Epidermal melanocyte (primary cell): Measurements from ENCODE around the gene PEX11G.
"Not testable (repeated sequence)": the region's sequence is repeated elsewhere in the genome, so short reads cannot be mapped to it uniquely, and the experiment has no call there.

Experiments used
- DNase-seq: peaks from one replicate; pipeline ENCODE4 v3.0.0; 2011; ENCODE audit warnings: low spot score; ENCODE audit not compliant: insufficient read length

The PEX11G gene

DNA sequence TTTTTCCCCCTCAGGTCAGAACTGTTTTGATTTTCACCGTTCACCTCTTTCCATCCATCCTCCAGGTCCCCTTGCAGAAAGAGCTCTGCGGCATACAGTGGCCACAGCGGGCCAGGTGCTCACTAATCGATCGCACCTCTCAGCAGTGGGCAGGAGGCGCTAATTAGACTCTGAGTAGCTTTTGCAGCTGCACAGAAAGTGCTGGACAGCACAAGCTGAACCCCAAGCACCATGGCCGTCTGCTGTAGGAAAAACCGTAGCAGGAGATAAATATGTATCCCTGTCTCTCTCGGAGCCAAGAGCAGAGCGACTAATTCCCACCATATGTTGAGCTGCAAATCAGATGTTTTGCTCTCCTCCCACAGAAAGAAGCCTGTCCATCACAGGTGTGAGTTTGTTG is 54.4 kb downstream of the PEX11G start:
- no peak for DNase-seq

DNA sequence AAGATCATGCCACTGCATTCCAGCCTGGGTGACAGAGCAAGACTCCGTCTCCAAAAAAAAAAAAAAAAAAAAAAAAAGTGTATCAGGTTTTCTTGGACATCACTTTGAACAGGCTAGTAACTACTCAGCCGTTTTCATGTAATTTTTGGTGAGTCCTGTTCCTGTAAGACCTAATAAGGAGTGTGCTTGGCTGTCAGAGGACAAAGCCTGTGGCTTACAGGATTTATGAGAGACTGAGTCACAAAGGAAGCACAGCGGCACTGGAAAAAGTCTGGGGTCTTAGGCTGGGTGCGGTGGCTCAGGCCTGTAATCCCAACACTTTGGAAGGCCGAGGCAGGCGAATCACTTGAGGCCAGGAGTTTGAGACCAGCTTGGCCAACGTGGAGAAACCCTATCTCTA is 55.4 kb downstream of the PEX11G start:
- DNase-seq, result not testable (repeated sequence)

DNA sequence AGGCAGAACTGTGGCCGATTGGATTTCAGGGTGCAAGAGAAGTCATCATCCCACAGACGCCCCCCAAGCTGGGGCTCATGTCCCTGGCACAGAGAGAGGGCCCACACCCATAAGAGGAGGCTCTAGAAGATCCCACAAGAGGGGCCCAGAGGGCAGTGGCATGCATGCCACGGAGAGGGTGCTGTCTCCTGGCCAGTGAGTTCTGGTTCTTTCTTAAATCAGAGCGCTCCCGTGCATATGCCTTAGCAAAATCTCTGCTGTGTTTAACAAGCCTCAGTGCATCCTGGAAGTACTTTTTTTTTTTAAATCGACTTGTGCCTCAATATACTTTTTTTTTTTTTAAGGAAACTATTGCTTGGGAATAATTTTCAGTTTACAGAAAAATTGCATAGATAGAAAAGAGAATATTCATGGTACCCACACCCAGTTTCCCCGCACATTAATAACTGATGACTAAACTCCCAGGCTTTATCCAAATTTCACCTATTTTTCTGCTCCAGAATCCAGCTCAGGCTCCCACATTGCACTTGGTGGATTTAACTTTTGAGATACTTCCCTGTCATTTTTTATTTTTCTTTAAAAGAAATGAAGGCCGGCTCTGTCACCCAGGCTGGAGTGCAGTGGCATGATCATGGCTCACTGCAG is 59.1 kb downstream of the PEX11G start:
- no peak for DNase-seq

DNA sequence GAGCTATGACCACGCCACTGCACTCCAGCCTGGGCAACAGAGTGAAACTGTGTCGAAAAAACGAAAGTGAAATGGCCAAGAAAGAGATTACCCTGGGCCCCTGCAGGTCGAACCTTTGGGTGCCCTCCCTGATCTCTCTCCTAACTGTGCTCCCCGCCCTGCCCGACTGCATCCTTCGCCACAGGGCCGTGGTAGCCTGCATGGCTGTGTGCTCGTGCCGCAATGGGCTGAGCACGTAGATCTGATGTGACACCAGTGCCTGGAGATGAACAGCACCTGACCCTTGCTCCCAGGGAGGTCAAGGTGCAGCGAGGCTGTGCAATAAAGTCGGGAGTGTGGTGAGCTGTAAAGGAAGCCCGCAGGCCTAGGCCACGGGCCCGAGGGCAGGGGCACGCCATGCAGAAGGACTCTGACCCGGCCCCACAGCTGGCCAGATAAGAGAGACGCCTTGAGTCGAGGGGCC is 60.2 kb downstream of the PEX11G start:
- DNase-seq, result no peak

DNA sequence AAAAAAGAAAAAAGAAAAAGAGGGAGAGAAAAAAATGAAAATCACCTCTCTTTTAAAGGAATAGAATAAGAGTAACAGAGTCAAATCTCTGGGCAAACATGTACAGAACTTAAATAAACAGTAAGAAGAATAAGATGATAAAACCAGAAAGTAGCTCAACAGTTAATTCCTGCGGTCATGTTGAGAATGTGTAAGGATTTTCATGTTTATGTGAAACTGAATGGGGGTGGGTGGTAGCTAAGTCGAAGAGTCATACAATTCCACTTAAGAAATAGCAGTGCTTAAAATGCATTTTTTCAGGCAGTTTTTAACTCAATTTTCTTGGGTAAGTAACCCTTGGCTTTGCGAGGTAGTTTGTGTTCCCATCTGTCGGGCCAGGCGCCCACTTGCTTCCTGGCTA is 60.9 kb downstream of the PEX11G start:
- DNase-seq, result no peak

GRCh38 chr19:7426986-7427385 is 61.8 kb downstream of the PEX11G start:
- DNase-seq, result no peak
